ENCODE results near the gene KCNQ1.

The KCNQ1 gene

GRCh38 chr11:2836315-2837095 is 391.7 kb downstream of the KCNQ1 start:
- no peak for DNase-seq

GRCh38 chr11:2837096-2837601 is 392.3 kb downstream of the KCNQ1 start:
- no peak for DNase-seq

DNA sequence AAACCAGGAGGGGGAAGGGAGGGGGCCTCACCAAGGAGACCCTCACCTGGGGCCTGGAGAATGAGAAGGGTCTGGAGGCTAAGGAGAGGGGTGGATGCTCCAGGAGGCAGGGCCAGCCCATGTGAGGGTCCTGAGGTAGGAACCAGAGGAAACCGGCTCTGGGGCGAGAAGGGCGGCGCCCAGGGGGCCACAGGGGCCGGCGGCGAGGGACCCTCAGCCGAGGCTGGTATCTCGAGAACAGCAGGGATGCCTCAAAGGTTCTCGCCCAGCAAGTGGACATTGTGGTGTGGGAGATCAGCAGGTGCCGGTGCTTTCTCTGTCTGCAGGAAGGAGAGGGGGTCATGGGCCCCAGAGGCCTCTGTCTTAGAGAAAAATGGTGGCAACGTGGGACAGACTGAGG is 392.8 kb downstream of the KCNQ1 start:
- no peak for DNase-seq

GRCh38 chr11:2838091-2838490 is 393.3 kb downstream of the KCNQ1 start:
- no peak for DNase-seq

- DNase-seq = no peak
Observed at GRCh38 chr11:2838676-2839294, 394.0 kb downstream of the KCNQ1 start.

DNA sequence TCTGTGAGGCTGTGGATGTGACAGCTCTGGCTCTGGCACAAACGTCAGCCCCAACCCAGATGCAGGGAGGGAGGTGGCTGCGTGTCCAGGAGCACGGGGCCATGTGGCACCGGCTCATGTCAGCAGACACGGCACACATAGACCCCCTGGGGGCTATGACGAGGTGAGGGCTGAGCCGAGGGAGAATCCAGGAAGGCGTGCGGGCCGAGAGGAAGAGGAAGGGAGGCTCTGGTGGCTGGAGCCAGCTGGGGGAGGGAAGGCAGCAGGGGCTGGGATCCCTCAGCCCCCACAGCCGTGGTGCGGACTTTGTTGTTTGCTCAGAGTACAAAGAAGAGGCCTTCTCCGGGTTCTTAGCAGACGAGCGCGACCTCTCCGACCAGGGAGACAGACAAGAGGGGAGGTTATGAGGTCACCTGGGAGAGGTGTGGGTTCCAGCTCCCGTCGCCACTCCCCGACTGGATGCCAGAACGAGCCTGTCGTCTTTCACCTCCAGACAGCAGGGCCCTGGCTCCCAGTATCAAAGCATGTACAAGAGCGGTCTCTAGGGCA is 394.7 kb downstream of the KCNQ1 start:
- no peak for DNase-seq

- DNase-seq = no peak
Observed at GRCh38 chr11:2841411-2842190, 396.8 kb downstream of the KCNQ1 start.

GRCh38 chr11:2842876-2843275 is 398.1 kb downstream of the KCNQ1 start:
- DNase-seq = no peak

GRCh38 chr11:2843551-2843950 is 398.7 kb downstream of the KCNQ1 start:
- DNase-seq = no peak

- DNase-seq = no peak
Observed at GRCh38 chr11:2844116-2844842, 399.5 kb downstream of the KCNQ1 start.

DNA sequence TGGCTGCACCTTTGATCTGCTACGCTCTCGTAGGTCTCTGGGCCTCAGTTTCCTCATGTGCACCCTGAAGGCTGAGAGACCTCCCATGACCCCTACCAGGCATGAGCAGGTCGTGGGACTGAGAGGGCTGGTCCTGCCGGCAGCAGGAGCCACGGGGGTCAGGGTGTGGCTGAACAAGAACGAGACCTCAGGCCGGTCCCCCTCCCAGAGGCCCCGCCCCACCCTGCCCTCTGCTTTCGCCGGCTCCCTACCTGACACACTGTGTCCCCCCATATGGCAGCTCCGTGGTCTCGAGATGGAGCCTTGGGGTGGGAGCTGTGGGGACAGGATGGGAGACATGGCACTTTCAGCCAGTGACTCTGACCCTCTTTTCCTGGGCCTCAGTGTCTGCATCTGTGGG is 400.2 kb downstream of the KCNQ1 start:
- no peak for DNase-seq

DNA sequence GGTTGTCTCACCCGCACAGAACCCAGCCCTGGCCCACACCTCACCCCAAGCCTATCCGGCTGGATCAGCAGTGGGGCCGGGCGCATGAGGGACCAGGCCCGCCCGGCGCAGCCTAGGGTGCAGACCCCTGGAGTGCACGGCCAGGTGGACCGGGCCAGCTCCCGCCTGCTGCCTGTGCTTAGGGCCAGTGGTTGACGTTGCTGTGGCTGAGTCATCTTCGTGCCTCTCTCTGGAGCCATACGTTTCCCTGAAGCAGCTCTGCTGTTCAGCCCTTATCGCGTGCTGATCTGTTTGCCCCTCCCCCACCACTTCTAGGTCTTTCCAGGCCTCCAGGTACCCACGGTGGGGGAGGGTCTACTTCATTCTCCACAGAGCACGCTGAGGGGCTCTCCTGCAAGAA is 401.2 kb downstream of the KCNQ1 start:
- DNase-seq = no peak

GRCh38 chr11:2846470-2846869 is 401.7 kb downstream of the KCNQ1 start:
- no peak for DNase-seq

- no peak for DNase-seq
Observed at GRCh38 chr11:2847561-2847960, 402.8 kb downstream of the KCNQ1 start.

DNA sequence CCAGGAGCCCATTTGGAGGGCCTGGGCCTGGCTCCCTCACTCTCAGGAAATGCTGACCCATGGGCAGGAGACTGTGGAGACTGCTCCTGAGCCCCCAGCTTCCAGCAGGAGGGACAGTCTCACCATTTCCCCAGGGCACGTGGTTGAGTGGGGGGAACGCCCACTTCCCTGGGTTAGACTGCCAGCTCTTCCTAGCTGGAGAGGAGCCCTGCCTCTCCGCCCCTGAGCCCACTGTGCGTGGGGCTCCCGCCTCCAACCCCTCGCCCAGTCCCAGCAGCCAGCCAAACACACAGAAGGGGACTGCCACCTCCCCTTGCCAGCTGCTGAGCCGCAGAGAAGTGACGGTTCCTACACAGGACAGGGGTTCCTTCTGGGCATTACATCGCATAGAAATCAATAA is 403.7 kb downstream of the KCNQ1 start:
- no peak for DNase-seq

DNA sequence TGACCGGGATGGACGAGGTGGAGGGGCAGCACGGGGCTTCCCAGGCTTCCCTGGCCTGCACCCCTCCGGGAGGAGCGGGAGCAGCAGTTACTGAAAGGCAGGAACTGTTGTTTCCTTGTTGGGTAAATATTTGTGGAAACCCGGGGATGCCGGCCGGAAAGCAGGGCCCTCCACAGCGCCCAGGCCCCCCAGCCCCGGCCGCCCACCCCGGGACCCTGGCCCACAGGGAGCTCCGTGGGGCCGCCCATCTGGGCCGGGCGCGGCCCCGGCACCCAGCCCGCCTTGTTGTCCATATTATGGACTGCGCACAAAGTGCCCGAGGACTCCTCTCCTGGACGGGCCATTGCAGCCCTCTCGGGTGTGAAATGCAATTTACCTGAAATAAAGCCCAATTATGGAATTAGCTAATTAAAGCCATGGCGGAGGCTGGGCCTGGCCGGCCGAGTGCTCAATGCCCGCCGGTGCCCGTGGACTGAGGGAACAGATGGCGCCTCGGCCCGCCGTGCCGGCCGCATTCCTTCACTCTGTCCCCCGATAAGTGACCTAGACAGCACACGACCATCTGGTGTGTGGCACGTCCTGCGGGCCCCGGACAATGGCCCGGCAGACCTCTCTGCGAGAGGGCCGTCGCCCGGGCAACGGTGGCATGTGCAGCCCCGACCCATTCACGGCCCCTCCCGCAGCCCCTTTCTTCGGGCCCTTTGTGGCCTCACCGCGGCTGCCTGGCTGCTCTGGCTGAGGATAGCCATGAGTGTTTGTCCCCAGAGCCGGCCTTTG is 405.4 kb downstream of the KCNQ1 start:
- no peak for DNase-seq

GRCh38 chr11:2853401-2853800 is 408.6 kb downstream of the KCNQ1 start:
- no peak for DNase-seq

DNA sequence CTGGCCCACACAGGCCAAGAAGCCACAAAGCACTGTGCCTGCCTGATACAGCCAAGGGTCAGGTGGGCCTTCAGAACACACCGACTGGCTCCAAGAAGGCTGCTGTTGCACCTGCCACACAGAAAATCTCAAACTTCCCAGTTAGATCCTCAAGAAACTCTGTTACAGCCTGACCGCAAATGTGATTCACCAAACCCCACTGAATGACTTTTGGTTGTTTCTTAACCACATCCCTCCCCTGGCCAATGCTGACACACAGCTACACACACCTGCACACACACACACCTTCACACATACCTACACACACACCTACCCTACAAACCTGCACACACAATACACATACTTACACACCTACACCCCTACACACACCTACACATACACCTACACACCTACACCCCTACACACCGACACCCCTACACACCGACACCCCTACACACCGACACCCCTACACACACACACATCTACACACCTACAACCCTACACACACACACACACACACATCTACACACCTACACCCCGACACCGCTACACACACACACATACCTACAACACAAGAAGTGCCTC is 409.3 kb downstream of the KCNQ1 start:
- DNase-seq = no peak

- DNase-seq = no peak
Observed at GRCh38 chr11:2855162-2855561, 410.4 kb downstream of the KCNQ1 start.

DNA sequence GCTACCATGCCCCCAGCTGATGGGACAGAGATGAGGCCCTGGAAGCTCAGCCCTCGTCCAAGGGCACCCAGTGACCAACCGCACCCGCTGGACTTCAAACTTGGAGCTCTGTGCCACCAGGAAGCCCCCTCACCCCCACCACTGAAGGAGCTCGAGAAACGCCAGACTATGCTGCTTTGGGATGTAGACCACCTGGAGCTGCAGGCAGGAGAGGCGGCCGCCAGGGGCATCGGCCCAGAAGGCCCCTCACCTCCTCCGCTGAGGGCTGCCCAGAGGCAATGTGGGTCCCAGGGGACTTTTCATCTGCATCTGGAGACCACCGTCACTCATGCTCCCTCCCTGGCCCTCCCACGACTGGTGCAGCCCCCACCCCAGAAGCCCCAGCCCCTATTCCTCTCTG is 412.5 kb downstream of the KCNQ1 start:
- DNase-seq = no peak

DNA sequence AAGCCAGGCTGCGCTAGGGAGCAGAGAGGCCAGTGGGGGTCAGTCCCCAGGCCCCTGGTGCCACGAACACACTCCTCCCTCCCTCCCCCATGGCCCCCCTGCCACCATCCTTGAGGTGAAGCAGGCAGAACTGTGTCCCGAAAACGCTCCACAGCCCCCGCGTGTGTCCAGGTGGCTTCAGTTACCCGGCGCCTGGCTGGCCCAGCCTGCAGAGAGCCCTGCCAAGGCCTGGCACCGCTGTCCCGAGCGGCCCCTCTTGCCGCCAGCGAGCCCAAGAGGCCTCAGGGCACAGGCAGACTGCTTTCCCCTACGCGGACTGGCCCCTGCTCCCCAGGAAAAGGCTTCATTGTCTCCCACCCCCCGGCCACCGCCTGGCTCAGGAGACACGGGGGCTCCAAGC is 413.1 kb downstream of the KCNQ1 start:
- DNase-seq = no peak
